Stimulated activated naive CD8-positive, alpha-beta T cell treated with anti-CD3 and anti-CD28 coated beads, Interleukin-15, Interleukin-2, amounts not matched to agents 100 U/mL and 50 U/mL, for 24 hours (primary cell): Measurements from ENCODE around the gene MTERF1.

Source experiments
- ATAC-seq: fragments of 150-1000 bp; cut with Tn5 transposase; one replicate; pipeline ENCODE4 v1.10.0; 2021
- DNase-seq: peaks from one replicate; pipeline ENCODE4 v3.0.0; 2021

MTERF1 gene

GRCh38 chr7:91832493-91833045 lies 47.9 kb downstream of the MTERF1 start:
- DNase-seq = no peak
- ATAC-seq = no peak

DNA sequence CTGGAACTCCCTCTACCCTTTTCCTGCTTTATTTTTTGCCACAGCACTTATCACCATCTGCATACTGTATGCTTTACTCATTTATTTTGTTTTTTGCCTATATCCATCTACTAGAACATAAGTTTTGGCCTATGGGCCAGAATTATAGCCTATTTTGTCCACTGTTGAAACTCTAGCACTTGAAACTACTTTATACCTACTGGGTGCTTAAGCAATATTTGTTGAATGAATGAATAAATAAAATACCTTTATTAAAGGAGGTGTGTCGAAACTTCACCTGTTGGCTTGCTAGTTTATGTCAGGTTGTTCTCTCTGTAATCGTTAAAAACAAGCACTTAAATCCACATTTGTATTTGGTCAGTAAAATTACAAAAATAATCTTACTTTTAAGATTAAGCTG lies 53.3 kb downstream of the MTERF1 start:
- no peak for DNase-seq
- no peak for ATAC-seq

DNA sequence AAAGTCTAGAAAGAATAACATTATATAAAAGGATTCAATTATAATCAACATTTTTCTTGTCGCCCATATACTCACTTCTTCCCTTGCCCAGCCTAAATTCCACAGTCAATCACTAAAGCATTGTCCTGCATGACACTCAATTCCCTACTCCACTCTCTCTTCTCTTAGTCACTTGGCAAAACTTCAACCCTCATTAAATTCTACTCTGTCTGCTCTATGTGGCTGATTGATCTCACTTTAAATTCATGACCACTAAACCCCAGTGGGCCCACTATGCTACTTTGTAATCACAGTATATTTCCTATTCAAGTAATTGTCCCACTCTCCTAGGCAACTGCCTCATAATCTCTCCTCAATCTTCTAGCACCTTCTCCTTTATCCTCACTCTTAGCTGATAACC lies 54.1 kb downstream of the MTERF1 start:
- no peak for DNase-seq
- no peak for ATAC-seq

DNA sequence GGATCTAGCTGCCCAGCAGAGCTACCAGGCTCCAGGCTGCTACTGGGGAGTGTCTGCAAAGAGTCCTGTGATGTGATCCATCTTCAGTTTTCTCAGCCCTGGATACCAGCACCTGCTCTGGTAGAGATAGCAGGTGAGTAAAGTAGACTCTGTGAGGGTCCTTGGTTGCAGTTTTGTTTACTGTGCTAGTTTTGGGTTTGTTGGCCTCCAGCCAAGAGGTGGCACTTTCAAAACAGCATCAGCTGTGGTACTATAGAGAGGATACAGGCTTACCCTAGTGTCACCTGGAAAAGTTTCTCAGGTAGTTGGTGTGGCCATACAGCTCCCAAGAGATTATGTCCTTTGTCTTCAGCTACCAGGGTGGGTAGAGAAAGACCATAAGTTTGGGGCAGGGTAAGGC lies 56.3 kb downstream of the MTERF1 start:
- no peak for ATAC-seq
- DNase-seq = no peak
